Measurements from ENCODE around the gene BPIFB4. TPM values are rescaled to one million over a fixed set of nuclear protein-coding genes. Genes with fewer than 3 reads are reported as not detected.

Gene BPIFB4
- total and polyA plus RNA-seq, 9 of the 15 experiments (the other 6 are each of a cell fraction or from before 2014, with no cell fraction given) = not detected

DNA sequence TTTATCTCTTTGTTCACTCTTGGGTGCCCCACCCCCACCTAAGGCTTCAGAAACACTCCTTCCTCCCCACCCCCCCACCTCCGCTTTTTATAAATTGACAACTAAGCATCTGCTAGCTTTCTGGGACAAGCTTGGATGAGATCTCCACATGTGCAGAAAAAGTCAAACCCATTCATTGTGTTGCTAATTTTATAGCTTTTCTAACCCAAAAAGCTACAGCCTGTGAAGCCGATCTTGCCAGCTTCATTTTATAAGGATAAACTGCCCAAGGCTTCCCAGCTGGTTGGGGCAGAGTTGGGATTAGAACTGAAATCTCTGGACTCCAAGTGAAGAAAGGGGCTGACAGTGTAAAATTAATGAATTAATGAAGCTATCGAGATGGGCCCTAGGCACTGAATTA is 24.1 kb downstream of the BPIFB4 start:
- ATAC-seq (no peak), FAIRE-seq (no peak), DNase-seq (ENCODE audit: extremely low read depth in 1 of 4, low spot score in 3 of 4) (no peak)
- no peaks in the 10 kb centered on the region for H3K36me3 ChIP-seq (ENCODE audit: control insufficient read depth, insufficient read depth, low read length)
- peaks cover 4% of the 10 kb centered on the region; the same call in 1 of the 2 replicates for H4K20me1 ChIP-seq (replicated peaks; ENCODE audit: control insufficient read depth, insufficient read depth, low read length)
- CTCF ChIA-PET (ENCODE audit: low intra/inter-chr PET ratio) = no interaction called here
- TF ChIP-seq CBFB (CRISPR knock-in tag; IDR thresholded peaks at IDR 0.05) (no peak), HMGN3 (IDR thresholded peaks at IDR 0.05; ENCODE audit: borderline replicate concordance, extremely low read depth, insufficient read length, low read depth, low read length) (no peak), RBFOX2 (IDR thresholded peaks at IDR 0.05; ENCODE audit: low read depth, low read length) (no peak), ZNF696 (CRISPR knock-in tag; conservative IDR thresholded peaks at IDR 0.05) (no peak), ZNF174 (CRISPR knock-in tag; IDR thresholded peaks at IDR 0.05) (no peak), PHB (CRISPR knock-in tag; IDR thresholded peaks at IDR 0.05) (no peak), NONO (IDR thresholded peaks at IDR 0.05; ENCODE audit: low read depth in 2 of 2, low read length in 1 of 2) (no peak)
- TF ChIP-seq, protein P1, sequence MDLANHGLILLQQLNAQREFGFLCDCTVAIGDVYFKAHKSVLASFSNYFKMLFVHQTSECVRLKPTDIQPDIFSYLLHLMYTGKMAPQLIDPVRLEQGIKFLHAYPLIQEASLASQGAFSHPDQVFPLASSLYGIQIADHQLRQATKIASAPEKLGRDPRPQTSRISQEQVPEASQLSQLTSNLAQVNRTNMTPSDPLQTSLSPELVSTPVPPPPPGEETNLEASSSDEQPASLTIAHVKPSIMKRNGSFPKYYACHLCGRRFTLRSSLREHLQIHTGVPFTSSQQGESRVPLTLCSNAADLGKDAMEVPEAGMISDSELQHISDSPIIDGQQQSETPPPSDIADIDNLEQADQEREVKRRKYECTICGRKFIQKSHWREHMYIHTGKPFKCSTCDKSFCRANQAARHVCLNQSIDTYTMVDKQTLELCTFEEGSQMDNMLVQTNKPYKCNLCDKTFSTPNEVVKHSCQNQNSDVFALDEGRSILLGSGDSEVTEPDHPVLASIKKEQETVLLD (IDR thresholded peaks at IDR 0.05) = no peak
- TF ChIP-seq, protein P2, sequence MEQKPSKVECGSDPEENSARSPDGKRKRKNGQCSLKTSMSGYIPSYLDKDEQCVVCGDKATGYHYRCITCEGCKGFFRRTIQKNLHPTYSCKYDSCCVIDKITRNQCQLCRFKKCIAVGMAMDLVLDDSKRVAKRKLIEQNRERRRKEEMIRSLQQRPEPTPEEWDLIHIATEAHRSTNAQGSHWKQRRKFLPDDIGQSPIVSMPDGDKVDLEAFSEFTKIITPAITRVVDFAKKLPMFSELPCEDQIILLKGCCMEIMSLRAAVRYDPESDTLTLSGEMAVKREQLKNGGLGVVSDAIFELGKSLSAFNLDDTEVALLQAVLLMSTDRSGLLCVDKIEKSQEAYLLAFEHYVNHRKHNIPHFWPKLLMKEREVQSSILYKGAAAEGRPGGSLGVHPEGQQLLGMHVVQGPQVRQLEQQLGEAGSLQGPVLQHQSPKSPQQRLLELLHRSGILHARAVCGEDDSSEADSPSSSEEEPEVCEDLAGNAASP (IDR thresholded peaks at IDR 0.05) = no peak
- TF ChIP-seq, protein P3, sequence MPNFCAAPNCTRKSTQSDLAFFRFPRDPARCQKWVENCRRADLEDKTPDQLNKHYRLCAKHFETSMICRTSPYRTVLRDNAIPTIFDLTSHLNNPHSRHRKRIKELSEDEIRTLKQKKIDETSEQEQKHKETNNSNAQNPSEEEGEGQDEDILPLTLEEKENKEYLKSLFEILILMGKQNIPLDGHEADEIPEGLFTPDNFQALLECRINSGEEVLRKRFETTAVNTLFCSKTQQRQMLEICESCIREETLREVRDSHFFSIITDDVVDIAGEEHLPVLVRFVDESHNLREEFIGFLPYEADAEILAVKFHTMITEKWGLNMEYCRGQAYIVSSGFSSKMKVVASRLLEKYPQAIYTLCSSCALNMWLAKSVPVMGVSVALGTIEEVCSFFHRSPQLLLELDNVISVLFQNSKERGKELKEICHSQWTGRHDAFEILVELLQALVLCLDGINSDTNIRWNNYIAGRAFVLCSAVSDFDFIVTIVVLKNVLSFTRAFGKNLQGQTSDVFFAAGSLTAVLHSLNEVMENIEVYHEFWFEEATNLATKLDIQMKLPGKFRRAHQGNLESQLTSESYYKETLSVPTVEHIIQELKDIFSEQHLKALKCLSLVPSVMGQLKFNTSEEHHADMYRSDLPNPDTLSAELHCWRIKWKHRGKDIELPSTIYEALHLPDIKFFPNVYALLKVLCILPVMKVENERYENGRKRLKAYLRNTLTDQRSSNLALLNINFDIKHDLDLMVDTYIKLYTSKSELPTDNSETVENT (CRISPR knock-in tag; IDR thresholded peaks at IDR 0.05) = no peak
- POLR2A ChIA-PET = interaction anchor here (0.5 to 0.7 kb wide), 2 partner anchors 29 to 182 kb away, joined by 3 read pairs; no protein-coding TSS in a partner anchor
- peaks cover 5 to 34% of the 10 kb centered on the region in 2 experiments; a peak in 4 of 5 replicates for H3K27me3 ChIP-seq (ENCODE audit: control insufficient read depth in 2 of 2, insufficient read depth in 2 of 2, low read length in 2 of 2)
- no TSS peak for BruUV-seq (replicated peaks)
- in situ Hi-C loops (cut with MboI) = no loop called here
- no peaks in the 10 kb centered on the region for H3K4me1 ChIP-seq (replicated peaks in 1 of 2; ENCODE audit: control insufficient read depth in 2 of 2, insufficient read depth in 2 of 2, low read length in 2 of 2)
- no peak overlapping the region for H2AFZ ChIP-seq (ENCODE audit: low read depth, low read length)
- intact Hi-C loops (cut with micrococcal nuclease) = no loop called here
- no peak overlapping the region for H3K4me2 ChIP-seq (ENCODE audit: insufficient read depth, low read length)
- no peak overlapping the region for H3K4me3 ChIP-seq
- 9% methylated on average over 3 of the region's 3 CpGs for WGBS (ENCODE audit: insufficient coverage, low coverage, missing lambda C conversion rate)
- no peaks in the 10 kb centered on the region for H3K79me2 ChIP-seq (ENCODE audit: control insufficient read depth, insufficient read depth, low read length)
- no peak overlapping the region for H3K9ac ChIP-seq (ENCODE audit: insufficient read depth in 1 of 2, low read depth in 2 of 2, low read length in 2 of 2)
- H3K9me3 ChIP-seq (replicated peaks; ENCODE audit: control insufficient read depth, insufficient read depth, low read depth, low read length) = no peaks in the 10 kb centered on the region
- no peak overlapping the region for H3K27ac ChIP-seq (ENCODE audit: extremely low read depth, low read depth, low read length)
- H3K9me1 ChIP-seq (ENCODE audit: control insufficient read depth, insufficient read depth, low read length) = peaks cover 4% of the 10 kb centered on the region

Data from K562 (cell line).